ENCODE measurements around the gene GNAS-AS1.

DNA sequence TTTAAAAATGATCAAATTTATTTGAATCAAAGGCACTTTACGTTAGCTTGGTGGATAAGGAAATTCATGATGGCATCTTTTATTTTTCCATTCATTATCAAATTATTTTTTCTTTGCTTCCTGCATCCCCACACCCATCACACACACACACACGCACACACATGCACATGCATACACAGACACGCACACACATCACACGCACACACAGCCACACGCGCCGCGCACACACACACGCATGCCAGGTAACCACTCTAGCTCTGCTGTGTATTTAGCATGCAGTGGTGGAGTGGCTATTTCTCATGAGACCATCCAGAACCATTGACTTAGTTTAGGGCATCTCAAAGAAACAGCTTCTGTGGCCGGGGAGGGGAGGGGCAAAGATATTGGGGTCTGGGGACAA is 48.8 kb upstream of the GNAS-AS1 start:
- TF ChIP-seq POLR2A (IDR thresholded peaks at IDR 0.05) = no peak
- TF ChIP-seq, protein P1, sequence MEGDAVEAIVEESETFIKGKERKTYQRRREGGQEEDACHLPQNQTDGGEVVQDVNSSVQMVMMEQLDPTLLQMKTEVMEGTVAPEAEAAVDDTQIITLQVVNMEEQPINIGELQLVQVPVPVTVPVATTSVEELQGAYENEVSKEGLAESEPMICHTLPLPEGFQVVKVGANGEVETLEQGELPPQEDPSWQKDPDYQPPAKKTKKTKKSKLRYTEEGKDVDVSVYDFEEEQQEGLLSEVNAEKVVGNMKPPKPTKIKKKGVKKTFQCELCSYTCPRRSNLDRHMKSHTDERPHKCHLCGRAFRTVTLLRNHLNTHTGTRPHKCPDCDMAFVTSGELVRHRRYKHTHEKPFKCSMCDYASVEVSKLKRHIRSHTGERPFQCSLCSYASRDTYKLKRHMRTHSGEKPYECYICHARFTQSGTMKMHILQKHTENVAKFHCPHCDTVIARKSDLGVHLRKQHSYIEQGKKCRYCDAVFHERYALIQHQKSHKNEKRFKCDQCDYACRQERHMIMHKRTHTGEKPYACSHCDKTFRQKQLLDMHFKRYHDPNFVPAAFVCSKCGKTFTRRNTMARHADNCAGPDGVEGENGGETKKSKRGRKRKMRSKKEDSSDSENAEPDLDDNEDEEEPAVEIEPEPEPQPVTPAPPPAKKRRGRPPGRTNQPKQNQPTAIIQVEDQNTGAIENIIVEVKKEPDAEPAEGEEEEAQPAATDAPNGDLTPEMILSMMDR (IDR thresholded peaks at IDR 0.05) = no peak

Measured in thyroid gland (tissue), 4 donors.